ENCODE data around the gene AK3.
A peak's percentile ranks its signal among the peaks of the same experiment; 100 is the strongest.

AK3 gene

DNA sequence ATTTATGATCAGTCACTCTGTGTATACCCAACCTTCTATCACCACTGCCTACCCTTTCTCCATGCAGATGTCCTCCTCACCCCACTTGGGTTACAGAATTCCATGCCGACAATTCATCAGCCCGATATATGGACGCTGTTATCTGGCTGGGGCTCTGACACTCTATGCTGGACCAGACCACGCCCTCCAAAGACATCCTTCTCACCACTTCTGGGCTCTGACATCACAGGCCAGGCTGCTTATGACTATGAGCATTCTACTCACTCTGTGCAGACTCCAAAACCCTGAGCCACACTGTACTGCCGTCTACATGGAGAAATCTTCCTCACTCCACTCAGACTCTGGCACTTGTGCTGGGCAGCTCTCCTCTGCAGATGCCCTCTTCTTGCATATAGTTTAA, 7.6 kb upstream of the AK3 start:
- no peak for DNase-seq (ENCODE audit: low read depth)

DNA sequence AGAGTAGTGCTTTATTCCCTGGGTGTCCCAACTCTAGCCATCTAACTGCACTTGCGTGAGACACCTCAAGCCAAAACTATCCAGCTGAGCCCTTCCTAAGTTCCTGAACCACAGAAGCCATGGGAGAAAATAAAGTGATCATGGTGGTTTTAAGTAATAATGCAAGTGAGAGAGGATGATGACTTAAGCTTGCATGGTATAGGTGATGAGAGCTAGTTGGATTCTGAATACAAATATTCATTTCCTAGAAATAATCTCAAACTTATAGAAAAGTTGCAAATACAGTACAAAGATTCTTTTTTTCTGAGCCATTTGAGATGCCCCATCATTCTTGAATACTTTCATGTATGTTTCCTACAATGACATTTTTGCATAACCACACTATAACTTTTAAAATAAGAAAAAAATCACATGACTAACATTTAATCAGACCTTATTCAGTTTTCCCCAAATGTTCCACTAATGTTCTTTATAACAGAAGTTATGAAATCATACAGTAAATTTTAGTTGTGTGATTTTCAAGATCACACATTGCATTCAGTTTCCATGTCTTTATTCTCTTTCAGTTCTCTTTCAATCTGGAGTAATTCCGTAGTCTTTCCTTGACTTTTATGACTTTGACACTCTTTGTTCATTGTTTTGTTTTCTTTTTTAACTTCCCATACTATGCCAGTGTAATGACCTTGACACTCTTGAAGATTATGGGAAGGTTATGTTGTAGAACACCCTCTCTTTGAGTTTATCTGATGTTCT, 5.5 kb upstream of the AK3 start:
- DNase-seq (ENCODE audit: low read depth) = no peak

DNA sequence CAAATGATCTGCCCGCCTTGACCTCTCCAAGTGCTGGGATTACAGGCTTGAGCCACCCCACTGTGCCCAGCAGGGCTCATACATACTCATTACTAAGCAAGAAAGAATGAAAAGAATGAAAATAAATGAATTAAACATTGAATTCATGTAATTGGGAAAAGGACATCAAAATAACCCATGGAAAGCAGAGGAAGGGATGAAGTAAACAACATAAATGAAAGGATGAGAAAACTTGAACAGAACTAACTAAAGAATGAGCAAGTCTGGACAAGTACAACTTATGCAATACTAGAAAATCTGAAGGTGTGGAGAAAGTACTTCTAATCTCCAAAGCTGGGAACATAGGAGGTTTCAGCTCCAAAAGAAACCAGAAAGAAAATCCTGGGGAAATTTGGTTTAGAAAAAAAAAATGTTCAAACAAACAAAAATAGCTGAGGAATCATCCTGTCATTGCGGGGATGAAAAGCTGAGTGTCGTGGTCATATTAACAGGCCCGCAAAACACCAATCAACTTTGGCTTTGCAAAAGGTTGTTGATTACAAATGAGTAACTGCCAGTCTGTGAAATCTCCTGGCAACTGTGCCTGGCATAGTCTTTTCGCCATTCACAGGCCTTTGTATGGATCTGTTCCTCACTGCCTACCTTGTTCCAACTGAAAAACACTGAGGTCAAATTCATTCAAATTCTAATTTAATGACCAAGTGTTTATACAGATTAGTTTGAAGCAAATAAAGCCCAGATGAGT, 2.3 kb upstream of the AK3 start:
- no peak for DNase-seq (ENCODE audit: low read depth)

DNA sequence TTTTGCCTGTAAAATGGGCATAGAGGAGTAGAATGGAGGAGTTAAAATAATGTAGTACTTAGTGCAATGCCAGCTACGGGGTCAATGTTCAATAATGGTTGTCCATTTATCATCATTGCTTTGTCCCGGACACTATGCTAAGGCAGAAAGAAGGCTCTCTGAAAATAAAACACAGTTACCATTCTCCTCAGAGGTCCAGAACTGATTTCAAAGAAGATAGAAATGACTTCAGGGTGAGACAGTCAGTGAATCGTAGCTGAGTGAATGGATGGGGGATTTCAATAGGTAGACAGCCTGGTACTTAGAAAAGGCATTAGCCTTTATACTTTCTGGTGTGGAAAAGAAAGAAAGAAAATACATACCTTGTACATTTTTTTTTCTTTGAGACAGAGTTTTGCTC, 1.2 kb upstream of the AK3 start:
- no peak for DNase-seq (ENCODE audit: low read depth)

DNA sequence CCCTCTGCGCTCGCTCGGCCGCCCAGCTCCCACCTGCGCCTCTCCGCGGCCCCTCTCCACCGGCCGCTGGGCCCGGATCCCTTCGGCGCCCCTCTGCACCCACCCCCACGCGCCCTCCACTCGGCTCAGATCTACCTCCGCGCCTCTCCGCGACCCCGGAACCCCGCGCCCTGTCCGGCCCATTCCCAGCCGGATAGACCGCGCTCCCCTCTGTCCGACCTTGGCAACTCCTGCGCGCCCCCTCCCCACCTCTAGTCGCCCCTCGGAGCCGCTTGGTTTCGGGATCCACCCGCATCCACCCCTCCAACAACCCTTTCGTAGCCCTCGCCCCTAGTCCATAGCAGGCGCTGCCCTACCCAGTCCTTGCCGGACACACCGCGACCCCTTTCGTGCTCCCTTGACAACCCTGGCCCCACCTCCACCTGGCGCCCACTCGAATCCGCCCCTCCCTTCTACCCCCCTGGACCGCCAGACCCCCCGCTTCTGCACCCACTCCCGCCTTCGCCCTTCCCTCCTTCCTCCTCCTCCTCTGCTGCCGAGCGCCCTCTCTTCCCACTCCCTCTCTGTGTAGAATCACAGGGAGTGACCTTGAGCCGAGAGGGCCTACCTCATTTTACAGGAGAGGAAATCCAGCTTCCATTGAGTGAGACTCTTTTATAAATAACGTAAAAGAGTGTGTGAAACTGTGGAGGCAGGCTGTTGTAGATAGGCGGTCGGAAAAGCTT, 525 bp upstream of the AK3 start:
- peak; percentile 9 for DNase-seq (ENCODE audit: low read depth)

DNA sequence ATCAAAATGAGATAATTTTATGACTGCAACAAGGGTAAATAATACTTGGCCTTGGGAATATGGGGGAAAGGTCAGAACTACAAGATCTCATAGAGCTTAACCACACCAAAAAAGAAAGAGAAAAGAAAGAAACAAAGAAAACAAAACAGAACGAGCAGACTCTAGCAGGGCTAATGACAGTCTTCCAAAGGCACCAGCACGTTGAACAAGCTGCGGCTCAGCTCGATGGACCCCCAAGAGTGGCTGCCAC, 689 bp downstream of the AK3 start:
- no peak for DNase-seq (ENCODE audit: low read depth)

DNA sequence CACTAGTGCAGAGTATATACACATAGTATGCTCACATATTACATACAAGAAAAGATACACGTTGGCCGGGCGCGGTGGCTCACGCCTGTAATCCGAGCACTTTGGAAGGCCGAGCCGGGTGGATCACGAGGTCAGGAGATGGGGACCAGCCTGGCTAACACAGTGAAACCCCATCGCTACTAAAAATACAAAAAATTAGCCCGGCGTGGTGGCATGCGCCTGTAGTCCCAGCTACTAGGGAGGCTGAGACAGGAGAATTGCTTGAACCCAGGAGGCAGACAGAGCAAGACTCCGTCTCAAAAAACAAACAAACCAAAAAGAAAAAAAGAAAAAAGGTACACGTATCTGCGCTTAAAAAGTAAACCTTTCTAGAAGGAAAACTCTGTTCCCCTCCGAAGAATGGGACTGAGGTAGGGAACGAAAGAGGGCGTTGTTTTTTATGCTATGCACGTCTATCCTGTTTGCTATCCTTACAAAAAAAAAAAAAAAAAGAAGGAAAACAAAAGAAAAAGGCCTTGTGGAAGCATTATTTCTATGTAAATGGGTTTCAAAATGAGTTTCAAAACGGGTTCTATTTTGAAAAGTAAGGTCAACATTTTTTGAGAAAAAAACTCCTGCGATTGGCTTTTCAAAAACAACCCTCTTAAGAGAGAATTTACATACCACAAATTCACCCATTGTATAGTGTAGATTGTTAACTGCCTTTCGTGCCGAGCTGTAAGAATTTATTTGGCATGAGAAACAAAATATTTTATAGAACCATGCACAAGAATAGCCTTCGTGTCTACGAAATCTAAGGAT, 1.2 kb downstream of the AK3 start:
- peak; percentile 34 for DNase-seq (ENCODE audit: low read depth)

DNA sequence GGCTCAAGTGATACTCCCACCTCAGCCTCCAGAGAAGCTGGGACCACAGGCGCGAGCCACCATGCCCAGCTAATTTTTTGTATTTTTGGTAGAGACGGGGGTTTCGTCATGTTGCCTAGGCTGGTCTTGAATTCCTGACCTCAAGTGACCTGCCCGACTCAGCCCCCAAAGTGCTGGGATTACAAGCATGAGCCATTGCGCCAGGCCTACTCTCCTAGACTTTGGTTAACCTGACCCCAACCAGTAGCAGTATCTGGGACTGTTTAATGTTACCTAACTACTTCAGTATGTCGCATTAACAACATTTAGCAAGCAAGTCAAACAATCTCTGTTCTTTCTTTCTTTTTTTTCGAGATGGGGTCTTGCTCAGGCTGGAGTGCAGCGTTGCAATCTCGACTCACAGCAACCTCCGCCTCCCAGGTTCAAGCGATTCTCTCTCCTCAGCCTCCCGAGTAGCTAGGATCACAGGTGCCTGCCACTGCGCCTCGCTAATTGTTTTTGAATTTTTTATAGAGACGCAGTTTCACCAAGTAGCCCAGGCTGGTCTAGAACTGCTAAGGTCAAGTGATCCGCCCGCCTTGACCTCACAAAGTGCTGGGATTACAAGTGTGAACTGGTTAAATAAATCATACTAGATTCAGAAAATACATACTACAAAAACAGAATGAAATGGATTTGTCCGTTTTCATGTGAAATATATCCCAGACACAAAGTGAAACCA, 2.0 kb downstream of the AK3 start:
- DNase-seq (ENCODE audit: low read depth) = peak; percentile 48

DNA sequence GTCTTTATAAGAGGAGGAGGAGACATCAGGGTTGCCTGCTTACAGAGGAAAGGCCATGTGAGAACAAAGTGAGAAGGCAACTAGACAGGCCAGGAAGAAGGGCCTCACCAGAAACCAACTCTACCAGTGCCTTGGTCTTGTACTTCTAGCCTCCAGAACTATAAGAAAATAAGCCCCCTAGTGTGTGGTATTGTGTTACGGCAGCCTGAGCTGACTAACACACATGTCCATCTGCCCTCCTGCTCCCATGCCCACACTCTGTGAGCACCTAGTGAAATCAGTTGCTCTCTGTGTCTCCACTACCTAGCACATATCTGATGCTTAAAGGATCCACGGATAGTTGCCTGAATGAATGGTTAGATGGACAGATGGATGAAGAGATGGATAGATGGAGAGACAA, 6.9 kb downstream of the AK3 start:
- no peak for DNase-seq (ENCODE audit: low read depth)

DNA sequence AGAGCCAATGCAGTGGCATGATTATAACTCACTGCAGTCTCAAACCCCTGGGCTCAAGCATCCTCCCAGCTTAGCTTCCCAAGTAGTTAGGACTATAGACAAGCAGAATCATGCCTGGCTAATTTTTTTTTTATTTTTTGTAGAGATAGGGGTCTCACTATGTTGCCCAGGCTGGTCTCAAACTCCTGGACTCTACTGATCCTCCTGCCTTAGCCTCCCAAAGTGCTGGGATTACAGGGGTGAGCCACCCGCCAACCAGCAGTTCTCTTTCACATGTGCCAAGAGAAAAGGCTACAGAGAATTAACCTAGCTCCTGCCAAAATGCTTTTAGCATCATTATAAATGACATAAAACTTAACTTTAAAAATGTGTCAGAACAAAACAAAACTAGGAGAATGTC, 8.1 kb downstream of the AK3 start:
- no peak for DNase-seq (ENCODE audit: low read depth)

DNA sequence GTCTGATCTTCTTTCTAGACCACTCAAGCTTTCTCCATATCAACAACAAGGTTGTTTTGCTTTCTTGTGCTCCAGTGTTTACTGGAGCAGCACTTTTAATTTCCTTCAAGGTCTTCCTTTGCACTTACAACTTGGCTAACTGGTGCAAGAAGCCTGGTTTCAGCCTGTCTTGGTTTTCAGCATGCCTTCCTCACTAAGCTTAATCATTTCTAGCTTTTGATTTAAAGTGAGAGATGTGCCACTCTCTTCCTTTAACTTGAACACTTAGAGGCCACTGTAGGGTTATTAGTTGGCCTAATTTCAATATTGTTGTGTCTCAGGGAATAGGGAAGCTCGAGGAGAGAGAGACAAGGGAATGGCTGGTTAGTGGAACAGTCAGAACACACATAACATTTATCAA, 13.4 kb downstream of the AK3 start:
- no peak for DNase-seq (ENCODE audit: low read depth)

DNA sequence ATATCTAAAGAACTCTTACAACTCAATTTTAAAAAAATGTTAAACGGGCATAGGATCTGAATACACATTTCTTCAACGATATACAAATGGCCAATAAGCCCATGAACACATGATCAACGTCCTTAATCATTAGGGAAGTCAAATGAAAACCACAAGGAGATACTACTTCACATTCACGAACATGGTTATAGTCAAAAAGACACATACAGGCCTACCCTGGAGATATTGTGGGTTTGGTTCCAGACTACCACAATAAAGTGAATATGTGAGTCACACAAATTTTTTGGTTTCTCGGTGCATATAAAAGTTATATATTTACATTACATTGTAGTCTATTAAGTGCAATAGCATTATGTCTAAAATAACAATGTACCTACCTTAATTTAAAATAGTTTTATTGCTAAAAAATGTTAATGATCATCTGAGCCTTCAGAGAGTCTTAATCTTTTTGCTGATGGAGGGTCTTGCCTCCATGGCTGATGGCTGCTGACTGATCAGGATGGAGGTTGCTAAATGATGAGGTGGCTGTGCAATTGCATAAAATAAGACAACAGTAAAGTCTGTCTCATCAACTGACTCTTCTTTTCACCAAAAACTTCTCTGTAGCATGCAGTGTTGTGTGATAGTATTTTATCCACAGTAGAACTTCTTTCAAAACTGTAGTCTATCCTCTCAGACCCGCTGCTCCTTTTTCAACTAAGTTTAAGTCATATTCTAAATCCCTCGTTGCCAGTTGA, 15.1 kb downstream of the AK3 start:
- no peak for DNase-seq (ENCODE audit: low read depth)

DNA sequence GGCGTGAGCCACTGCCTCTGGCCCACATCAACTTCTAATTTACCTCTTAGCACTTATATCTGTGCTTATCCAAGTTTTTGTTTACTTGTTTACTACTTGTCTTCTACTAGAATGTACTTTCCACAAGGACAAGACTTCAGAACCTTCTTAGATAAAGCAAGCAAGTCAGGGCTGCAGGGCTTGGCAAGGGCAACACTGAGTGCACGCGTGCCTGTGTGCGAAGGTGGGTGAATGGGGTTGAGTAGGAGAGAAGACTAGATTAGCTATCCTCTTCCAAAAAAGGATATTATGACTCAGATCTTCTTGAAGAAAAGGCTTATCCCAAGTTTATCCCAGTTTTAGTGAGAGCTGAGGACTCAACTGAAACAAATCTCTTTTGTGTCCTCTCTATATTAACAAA, 19.3 kb downstream of the AK3 start:
- no peak for DNase-seq (ENCODE audit: low read depth)

DNA sequence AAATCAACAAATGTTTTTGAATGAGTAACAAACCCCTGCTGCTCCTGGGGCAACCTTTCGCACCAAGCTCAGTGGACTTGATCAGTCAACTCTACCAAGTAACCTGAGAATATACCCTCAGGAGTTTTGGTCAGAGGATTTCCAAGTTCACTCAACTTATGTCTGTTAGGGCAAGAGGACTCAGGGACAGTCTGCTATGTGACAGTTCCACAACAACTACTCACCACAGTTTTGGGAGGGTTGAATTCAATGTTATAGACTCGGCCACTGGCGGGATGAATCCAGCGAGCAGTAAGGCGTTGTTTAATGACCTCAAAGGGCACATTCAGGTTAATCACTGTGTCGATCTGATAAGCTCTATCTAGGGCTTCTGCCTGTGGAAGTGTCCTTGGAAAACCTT, 22.1 kb downstream of the AK3 start:
- no peak for DNase-seq (ENCODE audit: low read depth)

DNA sequence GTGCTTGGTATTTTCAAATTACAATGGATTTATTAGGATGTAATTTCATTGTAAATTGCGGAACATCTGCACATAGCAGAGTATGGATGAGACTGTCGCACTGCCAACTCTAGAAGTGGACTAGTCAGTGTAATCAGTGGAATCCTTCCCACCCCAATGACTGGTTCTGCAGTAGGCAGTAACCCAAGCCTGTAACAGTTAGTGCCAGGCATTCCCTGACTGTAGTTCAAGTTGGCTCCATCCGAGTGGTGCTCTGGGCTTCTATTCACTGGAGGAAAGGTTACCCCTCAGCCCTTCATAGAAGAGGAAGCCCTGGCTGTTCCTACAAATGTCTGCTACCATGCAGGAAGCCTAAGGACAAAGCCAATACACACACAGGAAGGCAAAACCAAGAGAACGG, 23.2 kb downstream of the AK3 start:
- peak; percentile 51 for DNase-seq (ENCODE audit: low read depth)

DNA sequence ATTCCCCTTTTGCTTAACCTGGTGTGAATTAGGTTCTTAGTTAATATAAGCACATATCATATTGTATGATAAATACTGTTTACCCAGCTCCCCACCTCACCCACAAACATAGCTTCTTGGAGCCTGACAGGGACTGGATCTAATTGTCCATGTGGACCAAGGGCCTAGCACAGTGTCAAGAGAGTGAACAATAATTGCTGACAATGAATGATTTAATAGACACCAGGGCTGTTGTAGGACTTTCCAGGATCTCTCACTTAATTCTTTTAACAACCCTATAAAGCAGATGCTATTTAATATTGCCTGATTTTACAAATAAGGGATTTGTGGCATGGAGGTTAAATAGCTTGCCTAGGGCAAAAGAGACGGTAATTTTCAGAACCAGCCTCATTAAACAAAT, 24.8 kb downstream of the AK3 start:
- no peak for DNase-seq (ENCODE audit: low read depth)

DNA sequence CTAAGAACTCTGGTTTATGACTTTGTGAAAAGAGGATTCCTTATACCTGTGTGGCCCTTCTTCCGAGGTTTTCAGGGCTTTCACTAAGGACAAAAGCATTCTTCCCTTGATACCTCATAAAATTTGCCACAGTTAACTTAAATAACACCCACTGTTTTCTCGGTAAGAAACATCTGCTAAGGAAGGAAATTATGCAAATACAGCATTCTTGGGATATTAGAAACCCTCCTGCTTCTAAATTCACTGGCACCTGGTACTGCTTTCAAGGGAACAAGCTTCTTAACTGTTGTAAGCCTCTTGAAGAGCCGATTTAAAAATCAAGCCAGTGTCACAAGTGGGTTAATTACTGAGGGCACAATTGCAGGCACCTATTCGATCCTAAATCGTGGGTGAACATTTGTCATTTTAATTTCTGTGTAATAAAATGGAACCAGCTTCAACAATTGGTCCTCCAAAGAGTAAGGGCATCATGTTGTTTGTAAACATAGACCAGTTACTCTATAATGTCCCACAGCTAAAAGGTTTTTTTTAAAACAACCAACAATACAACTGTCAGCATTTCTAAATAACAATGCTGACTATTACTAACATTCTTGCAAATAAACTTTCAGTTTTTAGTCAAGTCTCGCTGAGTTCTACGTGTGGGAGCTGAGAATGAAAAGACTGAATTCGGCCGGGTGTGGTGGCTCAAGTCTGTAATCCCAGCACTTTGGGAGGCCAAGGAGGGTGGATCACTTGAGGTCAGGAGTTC, 26.6 kb downstream of the AK3 start:
- no peak for DNase-seq (ENCODE audit: low read depth)

DNA sequence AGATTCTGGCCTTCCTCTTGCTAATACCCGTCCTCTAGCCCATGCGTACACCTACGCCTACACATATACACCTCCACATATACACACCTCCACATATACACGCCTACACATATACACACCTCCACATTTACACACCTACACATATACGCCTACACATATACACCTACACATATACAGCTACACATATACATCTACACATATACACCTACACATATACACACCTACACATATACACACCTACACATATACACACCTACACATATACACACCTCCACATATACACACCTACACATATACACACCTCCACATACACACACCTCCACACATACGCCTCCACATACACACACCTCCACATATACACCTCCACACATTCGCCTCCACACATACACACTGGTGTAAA, 27.2 kb downstream of the AK3 start:
- peak; percentile 7 for DNase-seq (ENCODE audit: low read depth)

DNA sequence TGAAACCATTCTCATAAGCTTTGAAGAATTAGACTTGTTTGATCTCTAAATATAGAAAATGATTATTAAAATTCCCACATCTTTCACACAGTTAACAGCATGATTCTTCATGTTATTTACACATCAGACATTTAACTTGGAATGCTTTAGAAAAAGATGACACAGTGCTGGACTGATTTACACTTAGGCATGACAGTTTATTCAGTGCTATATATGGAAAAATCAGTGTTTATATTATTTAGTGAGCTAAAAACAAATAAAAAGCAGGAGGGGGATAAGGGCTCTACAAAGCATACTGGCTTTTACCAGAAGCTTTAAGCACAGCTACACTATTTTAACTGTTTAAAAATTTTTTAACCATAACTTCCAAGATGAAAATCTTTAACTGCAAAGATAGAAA, 31.6 kb downstream of the AK3 start:
- DNase-seq (ENCODE audit: low read depth) = no peak

DNA sequence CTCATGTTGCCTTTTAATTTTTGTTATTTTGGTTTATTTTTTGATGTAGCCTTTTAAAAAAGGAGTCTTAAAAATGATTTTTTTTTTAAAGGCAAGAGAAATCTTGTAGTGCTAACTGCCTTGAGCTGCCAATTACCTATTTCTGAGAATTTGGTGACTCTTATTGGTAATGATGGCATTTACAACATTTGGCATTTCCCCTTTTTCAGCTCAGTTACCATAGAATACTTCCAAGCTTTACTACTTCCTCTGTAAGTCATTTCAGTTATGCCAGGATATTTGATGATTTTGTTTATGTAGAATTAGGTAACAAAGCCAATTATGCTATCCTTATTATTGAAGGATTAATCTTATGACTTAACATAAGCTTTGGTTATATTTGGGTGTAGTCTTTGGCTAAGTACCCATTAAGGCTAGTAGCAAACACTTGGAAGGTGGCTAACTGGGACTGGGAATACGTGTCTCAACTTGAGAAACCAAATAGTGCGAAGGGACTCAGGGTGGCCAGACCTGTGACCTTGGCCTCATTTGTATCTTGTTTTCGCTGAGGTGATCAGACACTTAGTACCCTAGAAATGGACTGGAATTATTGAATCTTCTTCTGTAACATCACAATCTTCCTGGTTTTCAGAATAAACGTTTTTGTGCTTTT, 33.9 kb downstream of the AK3 start:
- DNase-seq (ENCODE audit: low read depth) = no peak
